Endothelial cell of umbilical vein (primary cell): ENCODE results near the gene MAP2K5. TPM values are rescaled to one million over a fixed set of nuclear protein-coding genes. Genes with fewer than 3 reads are reported as not detected.

ENCODE experiments used
- BruUV-seq: library from RNA; stranded (reverse); fragments of 400-500 nt; replicated peaks from 2 replicates; lab custom pipeline; 2021; lab: Mats Ljungman, UMichigan
- CTCF ChIA-PET: fragments of 300-600, 350-600 bp; sonication (Branson Sonifier 250); formaldehyde crosslinking; loops from one replicate; lab custom pipeline; 2021; ENCODE audit warnings: antibody characterized with exemption, inconsistent platforms; lab: Charles Lee
- POLR2A ChIA-PET: fragments of 300-600, 350-600 bp; sonication (Branson Sonifier 250); formaldehyde crosslinking; loops from one replicate; lab custom pipeline; 2021; ENCODE audit warnings: antibody characterized with exemption, inconsistent platforms; lab: Charles Lee
- DNase-seq: peaks from one replicate; pipeline ENCODE4 v3.0.0-alpha.2; 2011; ENCODE audit warnings: low read depth, low spot score
- FAIRE-seq: peaks from 2 replicates; lab custom pipeline; 2011; peaks lifted over from hg19 to GRCh38; lab: Jason Lieb, UNC
- H2AFZ ChIP-seq: 2 replicates; pipeline ENCODE4 v1.6.0; 2012; ENCODE audit warnings: low read depth, low read length, control low read depth, inconsistent platforms
- H3K27ac ChIP-seq: 2 replicates; pipeline ENCODE4 v1.5.1; 2011; ENCODE audit warnings: low read depth, mild to moderate bottlenecking, control low read depth, low read length, moderate library complexity; ENCODE audit not compliant: insufficient read depth
- H3K27me3 ChIP-seq, 2 experiments: 2 replicates each; pipeline versions ENCODE4 v1.6.0 to v1.6.1; 2011; ENCODE audit warnings: low read length in 2 of 2, mixed read lengths in 1 of 2; ENCODE audit not compliant: control insufficient read depth in 2 of 2, insufficient read depth in 2 of 2
- H3K36me3 ChIP-seq, 2 experiments: 2 replicates in 1 of 2; 3 replicates in 1 of 2; pipeline ENCODE4 v1.5.1; 2011; ENCODE audit warnings: low read length in 2 of 2, mild to moderate bottlenecking in 1 of 2, moderate library complexity in 1 of 2; ENCODE audit not compliant: control insufficient read depth in 2 of 2, insufficient read depth in 2 of 2; ENCODE audit errors: extremely low read depth in 1 of 2
- H3K4me1 ChIP-seq: 3 replicates; pipeline ENCODE4 v1.5.1; 2011; ENCODE audit warnings: mild to moderate bottlenecking, low read length; ENCODE audit not compliant: control insufficient read depth, insufficient read depth; ENCODE audit errors: extremely low read depth
- H3K4me2 ChIP-seq: 2 replicates; pipeline ENCODE4 v1.6.1; 2011; ENCODE audit warnings: low read length, control low read depth, mixed read lengths; ENCODE audit not compliant: insufficient read depth
- H3K4me3 ChIP-seq, 3 experiments: fragments of 200-600 bp in 1 of 3; sonication (generic), shearing (Covaris generic) in 1 of 3; replicated peaks in 1 of 3; 2 replicates each; pipeline ENCODE4 v1.5.1; 2011 to 2016; ENCODE audit warnings: control low read depth in 3 of 3, low read length in 3 of 3, mild to moderate bottlenecking in 2 of 3, inconsistent platforms in 1 of 3, low read depth in 1 of 3, moderate library complexity in 1 of 3; ENCODE audit not compliant: insufficient read depth in 1 of 3
- H3K79me2 ChIP-seq: 2 replicates; pipeline ENCODE4 v1.6.0; 2012; ENCODE audit warnings: low read length, inconsistent platforms; ENCODE audit not compliant: control insufficient read depth, insufficient read depth
- H3K9ac ChIP-seq: replicated peaks from 2 replicates; pipeline ENCODE3; 2011; ENCODE audit warnings: low read length, control low read depth; ENCODE audit not compliant: insufficient read depth; ENCODE audit errors: extremely low read depth
- H3K9me1 ChIP-seq: replicated peaks from 3 replicates; pipeline ENCODE4 v1.6.0; 2011; ENCODE audit warnings: mild to moderate bottlenecking, low read length; ENCODE audit not compliant: control insufficient read depth, insufficient read depth; ENCODE audit errors: extremely low read depth
- H3K9me3 ChIP-seq: replicated peaks from 2 replicates; pipeline ENCODE4 v1.5.1; 2012; ENCODE audit warnings: low read length, inconsistent platforms; ENCODE audit not compliant: control insufficient read depth, insufficient read depth
- H4K20me1 ChIP-seq: replicated peaks from 2 replicates; pipeline ENCODE3; 2011; ENCODE audit warnings: mild to moderate bottlenecking, low read length; ENCODE audit not compliant: control insufficient read depth, insufficient read depth; ENCODE audit errors: extremely low read depth
- CTCF ChIP-seq, 2 donors: IDR thresholded peaks; 1 replicate in 1 of 2; 2 replicates in 1 of 2; pipeline ENCODE4 v1.5.1; 2011; ENCODE audit warnings: low read length in 2 of 2, mild to moderate bottlenecking in 2 of 2, moderate library complexity in 2 of 2, control low read depth in 1 of 2, inconsistent platforms in 1 of 2, low read depth in 1 of 2; ENCODE audit not compliant: insufficient read depth in 1 of 2; ENCODE audit errors: extremely low read depth in 1 of 2
- EZH2 ChIP-seq: IDR thresholded peaks from 2 replicates; pipeline ENCODE4 v1.6.1; 2012; ENCODE audit warnings: borderline replicate concordance, low read depth, mild to moderate bottlenecking, moderate library complexity, low read length, inconsistent platforms; ENCODE audit not compliant: severe bottlenecking
- FOS ChIP-seq: IDR thresholded peaks from 2 replicates; pipeline ENCODE4 v1.6.1; 2011; ENCODE audit warnings: mild to moderate bottlenecking, low read length, moderate library complexity, borderline replicate concordance; ENCODE audit not compliant: insufficient read depth
- GATA2 ChIP-seq: IDR thresholded peaks from 2 replicates; pipeline ENCODE4 v1.7.0; 2011; ENCODE audit warnings: low read depth, mild to moderate bottlenecking, moderate library complexity, mixed read lengths, low read length; ENCODE audit not compliant: insufficient read length, insufficient read depth
- JUN ChIP-seq: IDR thresholded peaks from 2 replicates; pipeline ENCODE4 v1.6.1; 2011; ENCODE audit warnings: borderline replicate concordance, low read depth; ENCODE audit not compliant: insufficient read length, insufficient read depth
- MAX ChIP-seq: IDR thresholded peaks from 2 replicates; pipeline ENCODE4 v1.6.1; 2011; ENCODE audit not compliant: insufficient read depth, insufficient read length
- MYC ChIP-seq: IDR thresholded peaks from one replicate; pipeline ENCODE4 v1.6.1; 2011; ENCODE audit warnings: mild to moderate bottlenecking, low read depth, low read length
- POLR2A ChIP-seq: IDR thresholded peaks from 2 replicates; pipeline ENCODE4 v1.6.1; 2012; ENCODE audit warnings: low read depth, mild to moderate bottlenecking, control low read depth, low read length
- POLR2AphosphoS5 ChIP-seq: IDR thresholded peaks from 2 replicates; pipeline ENCODE4 v1.6.1; 2012; ENCODE audit warnings: low read depth, mild to moderate bottlenecking, control low read depth, low read length, moderate library complexity; ENCODE audit not compliant: insufficient read depth
- dilution Hi-C: fragments of 300-500 bp; cut with MboI; formaldehyde crosslinking; loops from one replicate; pipeline ENCODE4 v1.15.0; 2019; ENCODE audit warnings: low sequenced_read_pairs; ENCODE audit not compliant: extremely low pct_ligation_motif_present
- intact Hi-C: fragments of 100-400 bp; cut with micrococcal nuclease; formaldehyde crosslinking; loops from one replicate; pipeline ENCODE4 v1.10.0; 2022
- polyA plus RNA-seq, 4 experiments: library from polyadenylated mRNA; depleted of rRNA in 3 of 4; stranded (reverse) in 3 of 4; unstranded in 1 of 4; fragments of >200 nt; gene quantifications; 2 replicates each; pipeline versions ENCODE4 v1.2.1 to v1.2.3, GENCODE V29; 2011 to 2012; ENCODE audit warnings: missing spikeins in 1 of 4
- total RNA-seq: library from RNA; stranded (reverse); gene quantifications from 2 replicates; pipeline ENCODE4 v1.2.3, GENCODE V29; 2021

The MAP2K5 gene
- total and polyA plus RNA-seq, 2 donors (not counting 3 experiments of a cell fraction or from before 2014, with no cell fraction given): 4.9 to 24.7 TPM

GRCh38 chr15:67796196-67797127, 254.0 kb downstream of the MAP2K5 start:
- Histone ChIP-seq H3K4me2 (no peak overlapping the region), H3K9me1 (no peaks in the 10 kb centered on the region), H3K27me3 (no peaks in the 10 kb centered on the region), H3K4me3 (no peak overlapping the region), H3K9ac (no peak overlapping the region), H3K9me3 (no peaks in the 10 kb centered on the region), H4K20me1 (no peaks in the 10 kb centered on the region), H3K79me2 (no peaks in the 10 kb centered on the region), H3K4me1 (peaks cover 7% of the 10 kb centered on the region), H3K36me3 (no peaks in the 10 kb centered on the region), H2AFZ (no peak overlapping the region), H3K27ac (no peak overlapping the region)
- TF ChIP-seq JUN (no peak), GATA2 (peak; percentile 36)
- intact Hi-C loops: no loop called here
- CTCF ChIA-PET: no interaction called here
- dilution Hi-C loops: no loop called here
- FAIRE-seq (peak; percentile 70), DNase-seq (peak; percentile 47)
- POLR2A ChIA-PET: no interaction called here
- no TSS peak for BruUV-seq

- ChIA-PET POLR2A (no interaction called here), CTCF (no interaction called here)
- TF ChIP-seq FOS (no peak), CTCF (IDR thresholded peaks at IDR 0.05; ENCODE audit: extremely low read depth in 1 of 2, insufficient read depth in 1 of 2, low read depth in 1 of 2, low read length in 2 of 2) (no peak), MYC (no peak), EZH2 (no peak), JUN (no peak), POLR2A (no peak), POLR2AphosphoS5 (no peak), GATA2 (no peak), MAX (no peak)
- FAIRE-seq: no peak
- no TSS peak for BruUV-seq
- Histone ChIP-seq H3K9me1 (no peaks in the 10 kb centered on the region), H3K27ac (no peak overlapping the region), H3K4me2 (no peak overlapping the region), H3K36me3 (no peaks in the 10 kb centered on the region), H3K9ac (no peak overlapping the region), H3K4me3 (no peak overlapping the region), H3K9me3 (no peaks in the 10 kb centered on the region), H3K4me1 (peaks cover 7% of the 10 kb centered on the region), H2AFZ (no peak overlapping the region), H3K27me3 (no peaks in the 10 kb centered on the region), H3K79me2 (no peaks in the 10 kb centered on the region), H4K20me1 (no peaks in the 10 kb centered on the region)
- peak; percentile 16 for DNase-seq
- intact Hi-C loops: no loop called here
- dilution Hi-C loops: no loop called here
Observed at GRCh38 chr15:67799801-67800205, 257.3 kb downstream of the MAP2K5 start.
